ENCODE data around the gene ST3GAL3.

The ST3GAL3 gene

DNA sequence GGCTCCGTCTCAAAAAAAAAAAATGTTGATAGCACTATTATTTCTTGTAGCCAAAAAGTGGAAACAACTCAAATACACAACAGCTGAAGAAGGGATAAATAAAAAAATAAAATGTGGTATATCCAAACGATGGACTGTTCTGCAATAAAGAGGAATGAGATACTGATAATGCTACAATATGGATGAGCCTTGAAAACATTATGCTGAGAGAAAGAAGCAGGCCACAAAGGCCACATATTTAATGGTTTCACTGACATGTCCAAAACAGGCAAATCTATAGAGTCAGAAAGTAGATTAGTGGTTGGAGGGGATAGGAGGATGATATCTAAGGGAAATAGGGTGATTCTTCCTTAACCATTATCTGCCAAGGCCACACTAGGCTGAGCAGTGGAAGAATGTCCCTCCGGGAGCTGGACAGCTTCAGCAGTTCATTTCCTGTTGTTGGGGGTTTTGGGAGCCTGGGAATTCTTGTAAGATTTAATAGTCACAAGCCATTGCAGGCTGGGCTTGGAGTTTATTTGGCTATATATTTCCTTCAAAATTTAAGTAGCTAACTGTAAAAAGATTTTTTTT lies 53.5 kb downstream of the ST3GAL3 start:
- Histone ChIP-seq H3K4me3 (ENCODE audit: low read length) (no peak overlapping the region), H3K4me1 (ENCODE audit: control insufficient read depth, insufficient read depth, low read length) (peaks cover 17% of the 10 kb centered on the region), H3K9ac (ENCODE audit: low read length) (no peak overlapping the region), H3K36me3 (ENCODE audit: control insufficient read depth, insufficient read depth, low read length, severe bottlenecking) (no peaks in the 10 kb centered on the region), H3K27me3 (replicated peaks; ENCODE audit: control insufficient read depth, insufficient read depth, low read length) (no peaks in the 10 kb centered on the region), H3K9me3 (ENCODE audit: control insufficient read depth, low read length) (no peaks in the 10 kb centered on the region)
- DNase-seq (ENCODE audit: low read depth) = no peak

DNA sequence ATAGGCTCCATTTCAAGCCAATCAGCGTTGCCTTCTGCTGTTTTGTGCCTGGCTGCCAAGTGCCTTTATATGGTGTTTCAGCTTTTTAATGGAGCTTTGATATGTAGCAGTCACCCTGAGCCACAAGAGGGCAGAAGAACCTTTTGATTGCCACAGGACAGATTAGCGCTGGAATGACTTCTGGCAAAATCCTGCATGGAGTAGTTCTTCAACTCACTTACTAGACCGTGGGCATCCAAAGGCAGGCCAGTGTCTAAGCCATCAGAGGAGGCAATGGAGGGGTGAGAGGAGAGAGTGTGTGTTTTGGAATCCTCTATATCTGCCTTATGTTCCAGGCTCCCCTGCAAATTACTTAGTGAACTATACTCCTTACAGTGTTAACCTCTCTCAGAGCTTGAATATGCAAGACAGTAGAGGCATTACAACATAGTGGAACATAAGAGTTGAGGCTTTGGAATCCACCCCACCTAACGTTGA lies 56.2 kb downstream of the ST3GAL3 start:
- peak; percentile 97 for DNase-seq (ENCODE audit: low read depth)
- Histone ChIP-seq H3K4me3 (ENCODE audit: low read length) (no peak overlapping the region), H3K9ac (ENCODE audit: low read length) (peak overlapping the region; percentile 13), H3K36me3 (ENCODE audit: control insufficient read depth, insufficient read depth, low read length, severe bottlenecking) (no peaks in the 10 kb centered on the region), H3K9me3 (ENCODE audit: control insufficient read depth, low read length) (no peaks in the 10 kb centered on the region), H3K27me3 (replicated peaks; ENCODE audit: control insufficient read depth, insufficient read depth, low read length) (no peaks in the 10 kb centered on the region), H3K4me1 (ENCODE audit: control insufficient read depth, insufficient read depth, low read length) (peaks cover 17% of the 10 kb centered on the region)

DNA sequence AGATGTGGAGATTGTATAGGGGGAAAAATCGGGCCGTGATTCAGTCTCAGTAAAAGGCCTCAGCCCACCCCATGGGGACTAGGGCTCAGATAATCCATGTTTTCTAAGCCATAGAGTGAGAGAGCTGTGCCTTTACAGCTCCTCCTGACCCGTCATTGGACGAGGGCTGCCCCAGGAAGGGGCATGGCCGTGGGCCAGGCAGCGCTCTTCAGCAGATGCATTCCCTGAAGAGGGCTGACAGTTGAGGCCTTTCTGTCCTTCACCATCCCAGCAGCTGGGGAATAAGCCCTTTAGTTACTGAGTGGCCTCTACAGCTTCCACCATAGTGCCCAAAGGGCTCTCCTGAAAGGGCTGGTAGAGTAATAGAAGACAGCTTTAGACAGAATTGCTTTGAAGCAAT lies 57.2 kb downstream of the ST3GAL3 start:
- Histone ChIP-seq H3K4me1 (ENCODE audit: control insufficient read depth, insufficient read depth, low read length) (peaks cover 17% of the 10 kb centered on the region), H3K9me3 (ENCODE audit: control insufficient read depth, low read length) (no peaks in the 10 kb centered on the region), H3K9ac (ENCODE audit: low read length) (no peak overlapping the region), H3K36me3 (ENCODE audit: control insufficient read depth, insufficient read depth, low read length, severe bottlenecking) (no peaks in the 10 kb centered on the region), H3K27me3 (replicated peaks; ENCODE audit: control insufficient read depth, insufficient read depth, low read length) (no peaks in the 10 kb centered on the region), H3K4me3 (ENCODE audit: low read length) (no peak overlapping the region)
- DNase-seq (ENCODE audit: low read depth) = no peak

DNA sequence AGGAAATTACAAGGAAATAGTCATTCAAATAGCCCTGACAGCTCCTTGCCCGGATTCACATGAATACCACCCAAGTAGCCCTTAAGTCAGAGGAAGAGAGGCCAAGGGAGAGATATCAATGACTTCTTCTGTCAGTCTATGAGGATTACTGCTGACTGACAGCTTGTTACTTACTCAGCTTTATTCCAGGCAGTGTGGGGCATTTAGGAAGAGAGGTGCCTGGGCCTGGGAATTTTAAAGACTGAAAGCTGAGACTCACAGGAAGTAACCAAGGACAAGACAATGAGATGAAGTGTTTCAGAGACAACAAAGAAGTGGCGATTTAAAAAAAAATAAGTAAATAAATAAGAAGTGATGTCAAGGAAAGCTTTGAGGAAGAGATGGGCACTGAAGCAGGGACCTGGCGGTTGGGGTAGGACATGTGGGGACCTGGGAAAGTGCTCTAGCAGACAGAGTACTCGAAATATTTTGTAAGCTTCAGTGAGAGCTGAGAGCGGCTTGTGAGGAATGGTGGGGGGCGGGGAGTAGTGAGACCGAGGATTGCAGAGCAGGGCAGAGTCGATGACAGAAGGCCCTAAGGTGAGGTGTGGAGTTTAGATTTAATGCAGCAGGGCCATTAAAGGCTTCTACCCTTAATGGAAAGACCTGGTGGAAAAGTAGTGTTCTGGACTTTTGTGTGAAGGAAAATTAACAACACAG lies 58.9 kb downstream of the ST3GAL3 start:
- H3K36me3 ChIP-seq (ENCODE audit: control insufficient read depth, insufficient read depth, low read length, severe bottlenecking) = no peaks in the 10 kb centered on the region
- no peak for DNase-seq (ENCODE audit: low read depth)
- no peaks in the 10 kb centered on the region for H3K27me3 ChIP-seq (replicated peaks; ENCODE audit: control insufficient read depth, insufficient read depth, low read length)
- no peaks in the 10 kb centered on the region for H3K9me3 ChIP-seq (ENCODE audit: control insufficient read depth, low read length)
- H3K4me1 ChIP-seq (ENCODE audit: control insufficient read depth, insufficient read depth, low read length) = peaks cover 13% of the 10 kb centered on the region
- H3K9ac ChIP-seq (ENCODE audit: low read length) = no peak overlapping the region
- no peak overlapping the region for H3K4me3 ChIP-seq (ENCODE audit: low read length)

DNA sequence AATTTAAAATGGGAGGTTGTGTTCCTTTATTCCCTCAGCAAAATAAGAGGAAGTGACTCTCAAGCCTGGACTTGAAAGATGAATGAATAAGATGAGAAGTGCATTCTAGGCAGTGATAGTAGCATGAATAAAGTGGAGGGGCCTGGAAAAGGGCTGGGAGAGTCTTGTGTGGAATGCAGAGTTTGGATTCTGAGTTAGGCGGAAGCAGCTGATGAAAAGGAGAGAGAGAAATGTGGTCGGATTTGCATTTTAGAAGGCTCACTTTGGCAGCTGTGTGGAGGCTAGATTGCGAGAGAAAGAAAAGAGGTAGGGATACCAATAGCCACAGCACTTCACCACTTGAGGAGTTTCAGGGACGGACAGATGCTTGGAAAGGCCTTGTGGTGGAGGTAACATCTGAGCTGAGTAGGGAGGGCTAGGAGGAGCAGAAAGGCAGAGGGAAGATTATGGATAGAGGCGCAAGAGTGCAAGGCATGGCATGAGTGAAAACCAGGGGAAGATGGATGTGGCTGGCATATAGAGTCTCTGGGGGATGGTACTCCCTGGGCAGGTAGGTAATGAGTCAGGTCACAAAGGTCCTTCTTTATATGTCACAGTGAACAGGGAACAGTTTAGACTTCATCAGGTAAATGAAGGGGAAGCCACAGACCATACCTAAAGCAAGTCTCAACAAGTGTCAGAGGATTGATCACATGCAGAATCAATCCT lies 59.6 kb downstream of the ST3GAL3 start:
- no peak overlapping the region for H3K9ac ChIP-seq (ENCODE audit: low read length)
- H3K36me3 ChIP-seq (ENCODE audit: control insufficient read depth, insufficient read depth, low read length, severe bottlenecking) = no peaks in the 10 kb centered on the region
- no peaks in the 10 kb centered on the region for H3K27me3 ChIP-seq (replicated peaks; ENCODE audit: control insufficient read depth, insufficient read depth, low read length)
- DNase-seq (ENCODE audit: low read depth) = no peak
- H3K9me3 ChIP-seq (ENCODE audit: control insufficient read depth, low read length) = no peaks in the 10 kb centered on the region
- no peak overlapping the region for H3K4me3 ChIP-seq (ENCODE audit: low read length)
- H3K4me1 ChIP-seq (ENCODE audit: control insufficient read depth, insufficient read depth, low read length) = peaks cover 13% of the 10 kb centered on the region

DNA sequence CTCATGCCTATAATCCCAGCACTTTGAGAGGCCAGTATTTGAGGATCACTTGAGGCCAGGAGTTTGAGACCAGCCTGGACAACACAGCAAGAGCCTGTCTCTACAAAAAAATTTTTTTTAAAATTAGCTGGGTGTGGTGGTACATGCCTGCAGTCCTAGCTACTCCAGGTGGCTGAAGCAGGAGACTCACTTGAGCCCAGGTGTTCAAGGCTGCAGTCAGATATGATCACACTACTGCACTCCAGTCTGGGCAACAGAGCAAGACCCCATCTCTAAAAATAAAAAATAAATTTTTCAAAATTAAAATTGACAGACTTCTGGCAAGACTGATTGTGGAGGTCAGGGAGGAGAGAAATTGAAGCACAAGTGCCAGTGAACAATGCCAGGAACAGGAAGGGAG lies 60.8 kb downstream of the ST3GAL3 start:
- peaks cover 7% of the 10 kb centered on the region for H3K4me1 ChIP-seq (ENCODE audit: control insufficient read depth, insufficient read depth, low read length)
- no peak overlapping the region for H3K4me3 ChIP-seq (ENCODE audit: low read length)
- H3K9me3 ChIP-seq (ENCODE audit: control insufficient read depth, low read length) = no peaks in the 10 kb centered on the region
- no peaks in the 10 kb centered on the region for H3K36me3 ChIP-seq (ENCODE audit: control insufficient read depth, insufficient read depth, low read length, severe bottlenecking)
- H3K9ac ChIP-seq (ENCODE audit: low read length) = no peak overlapping the region
- no peak for DNase-seq (ENCODE audit: low read depth)
- no peaks in the 10 kb centered on the region for H3K27me3 ChIP-seq (replicated peaks; ENCODE audit: control insufficient read depth, insufficient read depth, low read length)

DNA sequence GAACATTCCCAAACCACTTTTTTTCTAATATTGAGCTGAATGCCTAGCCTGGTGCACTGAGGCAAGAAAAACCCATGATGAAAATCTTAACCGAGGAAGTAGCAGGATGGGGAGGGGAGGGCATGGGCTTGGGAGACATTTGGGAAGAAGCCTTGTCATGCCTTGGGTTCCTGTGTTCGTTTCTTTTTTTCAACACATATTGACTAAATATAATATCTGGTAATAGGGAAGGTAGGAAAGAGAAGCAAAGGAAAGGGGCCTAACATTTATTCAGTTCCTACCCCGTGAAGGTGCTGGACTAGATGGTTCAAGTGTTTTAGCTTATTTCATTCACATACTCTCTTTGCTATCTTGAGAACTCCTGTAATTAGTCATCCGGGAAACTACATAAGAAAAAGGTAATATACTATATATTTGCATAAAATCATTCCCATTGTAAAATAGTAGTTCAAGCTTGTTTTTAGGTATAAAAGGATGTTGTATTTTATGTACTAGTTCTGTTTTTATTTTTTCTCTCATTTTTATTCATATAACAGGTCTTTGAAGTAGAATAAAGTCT lies 62.1 kb downstream of the ST3GAL3 start:
- no peak overlapping the region for H3K4me3 ChIP-seq (ENCODE audit: low read length)
- no peak for DNase-seq (ENCODE audit: low read depth)
- H3K36me3 ChIP-seq (ENCODE audit: control insufficient read depth, insufficient read depth, low read length, severe bottlenecking) = no peaks in the 10 kb centered on the region
- H3K27me3 ChIP-seq (replicated peaks; ENCODE audit: control insufficient read depth, insufficient read depth, low read length) = no peaks in the 10 kb centered on the region
- no peaks in the 10 kb centered on the region for H3K9me3 ChIP-seq (ENCODE audit: control insufficient read depth, low read length)
- H3K4me1 ChIP-seq (ENCODE audit: control insufficient read depth, insufficient read depth, low read length) = peaks cover 10% of the 10 kb centered on the region
- H3K9ac ChIP-seq (ENCODE audit: low read length) = no peak overlapping the region

DNA sequence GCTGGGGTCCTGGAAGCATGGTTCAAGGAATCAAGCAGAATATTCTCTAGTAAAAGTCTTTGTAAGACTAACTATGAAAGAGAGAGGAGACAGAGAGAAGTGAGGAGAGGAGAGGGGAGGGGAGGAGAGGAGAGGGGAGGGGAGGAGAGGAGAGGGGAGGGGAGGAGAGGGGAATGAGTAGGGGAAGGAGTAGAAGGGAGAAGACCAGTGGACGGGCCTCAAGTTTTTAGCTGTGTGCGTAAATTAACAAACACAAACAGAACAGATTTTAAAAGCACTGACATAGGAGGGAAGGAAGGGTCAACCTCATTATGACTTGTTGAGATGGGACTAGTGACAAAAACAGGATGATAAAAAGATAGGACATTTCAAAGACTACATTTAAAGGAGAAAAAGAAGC lies 62.8 kb downstream of the ST3GAL3 start:
- Histone ChIP-seq H3K36me3 (ENCODE audit: control insufficient read depth, insufficient read depth, low read length, severe bottlenecking) (no peaks in the 10 kb centered on the region), H3K4me1 (ENCODE audit: control insufficient read depth, insufficient read depth, low read length) (peaks cover 14% of the 10 kb centered on the region), H3K4me3 (ENCODE audit: low read length) (no peak overlapping the region), H3K9me3 (ENCODE audit: control insufficient read depth, low read length) (no peaks in the 10 kb centered on the region), H3K27me3 (replicated peaks; ENCODE audit: control insufficient read depth, insufficient read depth, low read length) (no peaks in the 10 kb centered on the region), H3K9ac (ENCODE audit: low read length) (no peak overlapping the region)
- DNase-seq (ENCODE audit: low read depth) = no peak

DNA sequence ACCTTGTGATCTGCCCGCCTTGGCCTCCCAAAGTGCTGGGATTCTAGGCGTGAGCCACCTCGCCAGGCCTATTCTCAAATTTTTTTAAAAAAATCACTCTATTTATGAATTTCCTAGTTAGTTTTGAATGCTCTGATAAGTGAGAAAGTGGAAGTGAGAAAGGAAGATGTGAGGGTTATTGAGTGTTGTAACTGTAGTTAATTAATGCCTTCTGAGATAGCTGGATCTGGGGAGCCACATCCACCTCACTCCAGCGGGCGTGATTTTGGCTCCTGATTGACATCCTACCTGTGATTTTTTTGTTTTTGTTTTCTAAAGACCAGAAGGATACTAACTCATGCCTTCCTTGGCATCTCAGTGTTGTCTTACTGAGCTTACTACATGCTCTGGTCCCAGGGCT lies 65.6 kb downstream of the ST3GAL3 start:
- H3K9me3 ChIP-seq (ENCODE audit: control insufficient read depth, low read length) = no peaks in the 10 kb centered on the region
- H3K4me3 ChIP-seq (ENCODE audit: low read length) = no peak overlapping the region
- H3K9ac ChIP-seq (ENCODE audit: low read length) = no peak overlapping the region
- no peaks in the 10 kb centered on the region for H3K36me3 ChIP-seq (ENCODE audit: control insufficient read depth, insufficient read depth, low read length, severe bottlenecking)
- no peaks in the 10 kb centered on the region for H3K27me3 ChIP-seq (replicated peaks; ENCODE audit: control insufficient read depth, insufficient read depth, low read length)
- no peak for DNase-seq (ENCODE audit: low read depth)
- peaks cover 26% of the 10 kb centered on the region for H3K4me1 ChIP-seq (ENCODE audit: control insufficient read depth, insufficient read depth, low read length)

DNA sequence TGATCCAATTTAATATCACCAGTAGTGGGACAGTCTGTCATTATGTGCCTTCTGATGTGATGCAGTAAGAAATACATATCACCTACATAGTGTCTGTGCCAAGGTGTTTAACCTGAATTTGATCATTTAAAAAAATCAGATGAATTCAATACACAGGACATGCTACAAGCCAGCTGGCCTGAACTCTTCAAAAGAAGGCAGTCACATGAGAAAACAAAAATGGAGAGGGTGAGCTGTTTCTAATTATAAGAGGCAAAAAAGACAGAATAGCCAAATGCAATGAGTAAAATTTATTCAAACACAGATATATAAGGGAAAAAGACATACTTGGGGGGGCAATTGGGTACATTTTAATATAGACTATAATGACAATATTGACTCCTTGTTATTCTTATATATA lies 66.5 kb downstream of the ST3GAL3 start:
- no peaks in the 10 kb centered on the region for H3K27me3 ChIP-seq (replicated peaks; ENCODE audit: control insufficient read depth, insufficient read depth, low read length)
- H3K4me1 ChIP-seq (ENCODE audit: control insufficient read depth, insufficient read depth, low read length) = peaks cover 26% of the 10 kb centered on the region
- DNase-seq (ENCODE audit: low read depth) = peak; percentile 48
- no peaks in the 10 kb centered on the region for H3K36me3 ChIP-seq (ENCODE audit: control insufficient read depth, insufficient read depth, low read length, severe bottlenecking)
- no peak overlapping the region for H3K4me3 ChIP-seq (ENCODE audit: low read length)
- H3K9ac ChIP-seq (ENCODE audit: low read length) = no peak overlapping the region
- H3K9me3 ChIP-seq (ENCODE audit: control insufficient read depth, low read length) = no peaks in the 10 kb centered on the region

DNA sequence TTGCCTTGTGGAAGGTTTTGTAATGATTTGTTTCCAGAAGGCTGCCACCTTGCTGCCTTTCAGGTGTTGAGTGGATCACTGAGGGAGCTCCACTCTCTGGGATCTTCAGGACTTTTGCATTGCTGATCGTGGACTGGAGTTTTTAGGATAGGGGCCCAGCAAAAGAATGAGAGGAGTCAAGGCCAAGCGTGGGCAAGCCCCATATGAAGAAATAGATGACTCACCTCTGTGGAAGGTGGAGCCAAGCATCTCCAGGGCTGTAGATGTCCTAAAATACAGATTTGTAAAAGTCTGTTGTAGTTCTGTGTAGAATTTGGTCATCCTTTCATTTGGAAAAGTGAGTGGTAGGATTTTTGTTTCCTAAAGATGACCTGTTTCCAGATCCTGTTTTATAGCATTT lies 67.0 kb downstream of the ST3GAL3 start:
- H3K4me1 ChIP-seq (ENCODE audit: control insufficient read depth, insufficient read depth, low read length) = peaks cover 26% of the 10 kb centered on the region
- no peaks in the 10 kb centered on the region for H3K27me3 ChIP-seq (replicated peaks; ENCODE audit: control insufficient read depth, insufficient read depth, low read length)
- no peaks in the 10 kb centered on the region for H3K36me3 ChIP-seq (ENCODE audit: control insufficient read depth, insufficient read depth, low read length, severe bottlenecking)
- H3K9me3 ChIP-seq (ENCODE audit: control insufficient read depth, low read length) = no peaks in the 10 kb centered on the region
- peak; percentile 84 for DNase-seq (ENCODE audit: low read depth)
- no peak overlapping the region for H3K9ac ChIP-seq (ENCODE audit: low read length)
- H3K4me3 ChIP-seq (ENCODE audit: low read length) = peak overlapping the region; percentile 16

Data from adipocyte (in vitro differentiated cells).